Ishikawa (cell line): Measurements from ENCODE around the gene SMAD3.

Experiments used
- EGR1 ChIP-seq: IDR thresholded peaks from 2 replicates; pipeline ENCODE4 v1.6.1; 2012
- TCF12 ChIP-seq: IDR thresholded peaks from 2 replicates; pipeline ENCODE4 v1.6.1; 2012; ENCODE audit warnings: low read depth
- YY1 ChIP-seq: IDR thresholded peaks from 2 replicates; pipeline ENCODE4 v1.6.1; 2012; ENCODE audit warnings: low read depth
- TF ChIP-seq, protein P1 (sequence below): IDR thresholded peaks from 2 replicates; pipeline ENCODE4 v1.6.1; 2012
- TF ChIP-seq, protein P2 (sequence below): IDR thresholded peaks from 2 replicates; pipeline ENCODE4 v1.6.1; 2012

DNA sequence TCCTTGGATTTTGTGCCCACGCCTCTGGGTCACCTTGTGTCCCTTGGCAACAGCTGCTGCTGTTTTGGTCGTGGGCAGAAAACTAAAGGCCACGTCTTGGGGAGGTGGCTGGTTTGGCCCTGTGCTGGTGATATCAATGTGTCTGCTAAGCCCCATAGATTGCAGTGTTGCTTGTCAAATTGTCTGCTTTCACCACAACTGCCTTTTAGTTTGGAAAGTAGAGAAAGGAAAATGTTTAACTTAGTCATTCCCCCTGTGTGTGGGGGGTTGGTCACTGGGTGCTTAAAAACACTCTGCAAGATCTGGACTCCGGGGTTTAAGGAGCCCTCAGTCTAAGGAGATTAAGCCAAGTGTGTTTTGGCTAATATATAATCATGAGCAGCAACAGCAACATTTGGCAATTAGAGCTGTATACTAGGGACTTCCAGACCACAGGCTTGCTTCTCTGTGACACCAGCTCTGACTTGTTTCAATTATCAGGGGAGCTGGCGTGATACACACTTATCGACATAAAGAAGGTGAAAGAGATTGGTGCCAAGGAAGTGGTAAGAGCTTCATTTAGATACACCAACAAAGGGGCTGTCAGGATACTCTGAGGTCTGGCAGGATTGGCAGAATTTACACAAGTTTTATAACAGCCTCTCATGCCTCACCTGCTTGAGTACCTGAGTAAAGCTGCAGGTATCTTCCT is 3.5 kb downstream of the SMAD3 start:
- TF ChIP-seq, protein P1, sequence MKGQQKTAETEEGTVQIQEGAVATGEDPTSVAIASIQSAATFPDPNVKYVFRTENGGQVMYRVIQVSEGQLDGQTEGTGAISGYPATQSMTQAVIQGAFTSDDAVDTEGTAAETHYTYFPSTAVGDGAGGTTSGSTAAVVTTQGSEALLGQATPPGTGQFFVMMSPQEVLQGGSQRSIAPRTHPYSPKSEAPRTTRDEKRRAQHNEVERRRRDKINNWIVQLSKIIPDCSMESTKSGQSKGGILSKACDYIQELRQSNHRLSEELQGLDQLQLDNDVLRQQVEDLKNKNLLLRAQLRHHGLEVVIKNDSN: no peak
- TF ChIP-seq YY1 (no peak), EGR1 (no peak), TCF12 (no peak)
- TF ChIP-seq, protein P2, sequence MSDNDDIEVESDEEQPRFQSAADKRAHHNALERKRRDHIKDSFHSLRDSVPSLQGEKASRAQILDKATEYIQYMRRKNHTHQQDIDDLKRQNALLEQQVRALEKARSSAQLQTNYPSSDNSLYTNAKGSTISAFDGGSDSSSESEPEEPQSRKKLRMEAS: no peak
